ENCODE data around the gene LMX1B.

Gene LMX1B

GRCh38 chr9:126599047-126599650 is 14.6 kb upstream of the LMX1B start:
- TF ChIP-seq FOXM1 (IDR thresholded peaks at IDR 0.05; ENCODE audit: borderline replicate concordance, low read depth) (no peak), REST (IDR thresholded peaks at IDR 0.05; ENCODE audit: low read depth) (no peak), CEBPB (IDR thresholded peaks at IDR 0.05) (no peak), TAF1 (IDR thresholded peaks at IDR 0.05; ENCODE audit: low read depth) (no peak), CREB1 (IDR thresholded peaks at IDR 0.05; ENCODE audit: low read depth) (no peak), RAD21 (IDR thresholded peaks at IDR 0.05; ENCODE audit: low read depth) (no peak), YY1 (IDR thresholded peaks at IDR 0.05; ENCODE audit: low read depth) (no peak), NFIC (IDR thresholded peaks at IDR 0.05) (no peak), MAX (IDR thresholded peaks at IDR 0.05) (no peak), TEAD4 (IDR thresholded peaks at IDR 0.05) (no peak), USF1 (IDR thresholded peaks at IDR 0.05) (no peak), ZBTB7A (IDR thresholded peaks at IDR 0.05; ENCODE audit: low read depth) (no peak), TCF12 (IDR thresholded peaks at IDR 0.05; ENCODE audit: low read depth) (no peak), EP300 (IDR thresholded peaks at IDR 0.05; ENCODE audit: borderline replicate concordance) (no peak), EGR1 (IDR thresholded peaks at IDR 0.05) (no peak)

GRCh38 chr9:126604059-126605055 is 9.4 kb upstream of the LMX1B start:
- TF ChIP-seq TAF1 (IDR thresholded peaks at IDR 0.05; ENCODE audit: low read depth), result no peak
- no peak for TF ChIP-seq FOXM1 (IDR thresholded peaks at IDR 0.05; ENCODE audit: borderline replicate concordance, low read depth)
- no peak for TF ChIP-seq EGR1 (IDR thresholded peaks at IDR 0.05)
- TF ChIP-seq TCF12 (IDR thresholded peaks at IDR 0.05; ENCODE audit: low read depth), result no peak
- TF ChIP-seq USF1 (IDR thresholded peaks at IDR 0.05), result no peak
- no peak for TF ChIP-seq EP300 (IDR thresholded peaks at IDR 0.05; ENCODE audit: borderline replicate concordance)

- no peak for TF ChIP-seq EP300 (IDR thresholded peaks at IDR 0.05; ENCODE audit: borderline replicate concordance)
- no peak for TF ChIP-seq CREB1 (IDR thresholded peaks at IDR 0.05; ENCODE audit: low read depth)
- no peak for TF ChIP-seq TAF1 (IDR thresholded peaks at IDR 0.05; ENCODE audit: low read depth)
- TF ChIP-seq ZBTB7A (IDR thresholded peaks at IDR 0.05; ENCODE audit: low read depth), result no peak
- no peak for TF ChIP-seq YY1 (IDR thresholded peaks at IDR 0.05; ENCODE audit: low read depth)
Measured at GRCh38 chr9:126605792-126606482, 7.8 kb upstream of the LMX1B start.

- TF ChIP-seq MAX (IDR thresholded peaks at IDR 0.05) (no peak), EGR1 (IDR thresholded peaks at IDR 0.05) (no peak), FOXM1 (IDR thresholded peaks at IDR 0.05; ENCODE audit: borderline replicate concordance, low read depth) (no peak), ZBTB7A (IDR thresholded peaks at IDR 0.05; ENCODE audit: low read depth) (no peak), TAF1 (IDR thresholded peaks at IDR 0.05; ENCODE audit: low read depth) (no peak), RAD21 (IDR thresholded peaks at IDR 0.05; ENCODE audit: low read depth) (no peak), NFIC (IDR thresholded peaks at IDR 0.05) (no peak), USF1 (IDR thresholded peaks at IDR 0.05) (no peak), CREB1 (IDR thresholded peaks at IDR 0.05; ENCODE audit: low read depth) (no peak), TCF12 (IDR thresholded peaks at IDR 0.05; ENCODE audit: low read depth) (no peak), REST (IDR thresholded peaks at IDR 0.05; ENCODE audit: low read depth) (no peak), TEAD4 (IDR thresholded peaks at IDR 0.05) (no peak), YY1 (IDR thresholded peaks at IDR 0.05; ENCODE audit: low read depth) (no peak), CEBPB (IDR thresholded peaks at IDR 0.05) (no peak), EP300 (IDR thresholded peaks at IDR 0.05; ENCODE audit: borderline replicate concordance) (no peak)
Measured at GRCh38 chr9:126606483-126606870, 7.3 kb upstream of the LMX1B start.
